BE2C (cell line): ENCODE data around the gene CUBN.

Experiments used
- DNase-seq: peaks from one replicate; pipeline ENCODE4 v3.0.0-alpha.2; 2020
- H3K27me3 ChIP-seq: fragments of 250-450 bp; sonication (Bioruptor Pico); 2 replicates; pipeline ENCODE4 v1.5.1; 2020; ENCODE audit warnings: mild to moderate bottlenecking
- H3K36me3 ChIP-seq: fragments of 250-450 bp; sonication (Bioruptor Pico); 2 replicates; pipeline ENCODE4 v1.5.1; 2020; ENCODE audit warnings: mild to moderate bottlenecking
- H3K4me1 ChIP-seq: fragments of 250-450 bp; sonication (Bioruptor Pico); 2 replicates; pipeline ENCODE4 v1.5.1; 2020
- H3K4me3 ChIP-seq: 2 replicates; pipeline ENCODE4 v1.5.1; 2011; ENCODE audit warnings: low read depth, low read length
- H3K9me3 ChIP-seq: fragments of 250-450 bp; sonication (Bioruptor Pico); 2 replicates; pipeline ENCODE4 v1.5.1; 2020
- CTCF ChIP-seq: IDR thresholded peaks from 2 replicates; pipeline ENCODE4 v1.5.1; 2012; ENCODE audit warnings: mild to moderate bottlenecking, low read depth, low read length

CUBN gene

DNA sequence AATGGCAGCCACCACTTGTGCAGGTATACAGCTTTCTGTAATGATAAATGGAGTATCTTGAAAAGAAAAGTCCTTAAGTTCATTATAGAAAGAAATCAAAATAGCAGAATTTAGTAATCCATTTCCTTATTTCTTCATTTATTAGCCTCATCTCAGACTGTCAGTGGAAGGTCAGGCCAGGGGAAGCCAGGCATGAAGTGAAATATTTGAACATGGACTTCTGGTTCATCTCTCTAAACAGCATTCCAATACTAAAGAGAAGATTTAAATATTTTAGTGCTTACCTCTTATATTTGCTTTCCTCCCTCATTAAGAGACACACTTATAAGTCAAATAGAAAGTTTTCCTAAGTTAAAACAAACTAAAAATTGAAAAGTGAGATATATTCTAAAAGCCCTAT, 45.0 kb upstream of the CUBN start:
- TF ChIP-seq CTCF, result no peak
- no peaks in the 10 kb centered on the region for H3K9me3 ChIP-seq
- no peaks in the 10 kb centered on the region for H3K36me3 ChIP-seq
- H3K27me3 ChIP-seq, result no peaks in the 10 kb centered on the region
- H3K4me3 ChIP-seq, result no peak overlapping the region
- no peak for DNase-seq
- H3K4me1 ChIP-seq, result no peaks in the 10 kb centered on the region

GRCh38 chr10:17171141-17171641, 41.6 kb upstream of the CUBN start:
- DNase-seq, result no peak
- H3K9me3 ChIP-seq, result no peaks in the 10 kb centered on the region
- H3K4me3 ChIP-seq, result no peak overlapping the region
- no peaks in the 10 kb centered on the region for H3K27me3 ChIP-seq
- H3K36me3 ChIP-seq, result no peaks in the 10 kb centered on the region
- H3K4me1 ChIP-seq, result no peaks in the 10 kb centered on the region
- no peak for TF ChIP-seq CTCF

- Histone ChIP-seq H3K27me3 (no peaks in the 10 kb centered on the region), H3K36me3 (no peaks in the 10 kb centered on the region)
Observed at GRCh38 chr10:17169803-17170202, 40.2 kb upstream of the CUBN start.

GRCh38 chr10:17166699-17167098, 37.1 kb upstream of the CUBN start:
- TF ChIP-seq CTCF, result no peak
- H3K4me1 ChIP-seq, result no peaks in the 10 kb centered on the region
- no peaks in the 10 kb centered on the region for H3K9me3 ChIP-seq
- H3K4me3 ChIP-seq, result no peak overlapping the region
- no peaks in the 10 kb centered on the region for H3K27me3 ChIP-seq
- no peaks in the 10 kb centered on the region for H3K36me3 ChIP-seq
- no peak for DNase-seq

More at GRCh38 chr10:17169803-17170202, 40.2 kb upstream of the CUBN start:
- no peak overlapping the region for H3K4me3 ChIP-seq
- no peaks in the 10 kb centered on the region for H3K4me1 ChIP-seq
- no peak for DNase-seq
- H3K9me3 ChIP-seq, result no peaks in the 10 kb centered on the region
- no peak for TF ChIP-seq CTCF

DNA sequence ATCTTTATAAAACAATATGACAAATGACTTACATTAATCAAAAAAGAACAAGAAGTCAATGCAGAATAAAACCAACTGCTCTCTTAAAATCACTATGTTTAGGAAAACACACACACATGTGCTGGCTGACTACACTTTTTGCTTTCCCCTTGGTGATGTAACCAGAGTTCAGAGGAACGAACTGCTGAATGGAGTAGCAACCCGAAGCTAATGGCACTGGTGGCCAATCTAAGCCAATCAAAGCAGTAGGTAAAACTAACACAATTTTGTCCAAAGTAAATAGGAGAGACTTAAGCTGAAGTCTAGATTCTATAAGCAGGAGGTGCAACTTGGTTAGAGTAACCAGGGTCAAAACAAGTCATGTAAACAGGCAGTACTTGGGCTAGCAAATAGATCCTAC, 33.2 kb upstream of the CUBN start:
- no peak for DNase-seq
- Histone ChIP-seq H3K4me1 (no peaks in the 10 kb centered on the region), H3K4me3 (no peak overlapping the region), H3K36me3 (no peaks in the 10 kb centered on the region), H3K27me3 (no peaks in the 10 kb centered on the region), H3K9me3 (no peaks in the 10 kb centered on the region)
- TF ChIP-seq CTCF, result no peak

DNA sequence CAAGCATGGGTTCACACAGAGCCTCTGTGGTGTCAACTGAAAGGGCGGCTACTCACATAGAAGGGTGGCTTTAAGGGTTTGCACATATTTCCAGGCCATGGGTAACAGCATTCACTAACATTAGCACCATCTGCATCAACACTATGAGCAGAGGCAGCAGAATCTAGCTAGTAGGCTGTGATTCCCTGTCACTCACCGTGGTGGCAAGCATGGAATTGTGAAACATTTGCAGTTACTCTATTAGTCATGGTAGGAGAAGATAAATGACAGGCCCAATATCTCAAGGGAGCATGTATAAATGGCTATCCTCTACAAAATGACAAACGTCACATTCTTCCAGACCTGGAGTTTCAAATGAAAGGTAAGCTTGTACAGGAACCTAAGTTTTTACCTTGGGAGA, 32.2 kb upstream of the CUBN start:
- Histone ChIP-seq H3K4me3 (no peak overlapping the region), H3K27me3 (no peaks in the 10 kb centered on the region), H3K9me3 (no peaks in the 10 kb centered on the region), H3K36me3 (no peaks in the 10 kb centered on the region), H3K4me1 (no peaks in the 10 kb centered on the region)
- no peak for TF ChIP-seq CTCF
- no peak for DNase-seq
